Activated gamma-delta T cell (primary cell): ENCODE data around the gene NUP205.
"Not testable (repeated sequence)": the region's sequence is repeated elsewhere in the genome, so short reads cannot be mapped to it uniquely, and the experiment has no call there.

Source experiments
- DNase-seq: peaks from one replicate; lab custom pipeline; 2025; lab: John Stamatoyannopoulos, UW

The NUP205 gene

GRCh38 chr7:135666846-135667245 lies 109.1 kb downstream of the NUP205 start:
- DNase-seq, result no peak

- not testable (repeated sequence) for DNase-seq
Measured at GRCh38 chr7:135667626-135668025, 109.9 kb downstream of the NUP205 start.

GRCh38 chr7:135668852-135669395 lies 111.2 kb downstream of the NUP205 start:
- DNase-seq, result not testable (repeated sequence)

- DNase-seq, result no peak
Measured at GRCh38 chr7:135669774-135670173, 112.1 kb downstream of the NUP205 start.

GRCh38 chr7:135670179-135670578 lies 112.5 kb downstream of the NUP205 start:
- no peak for DNase-seq

- DNase-seq, result no peak
Measured at GRCh38 chr7:135672560-135673359, 115.0 kb downstream of the NUP205 start.

- no peak for DNase-seq
Measured at GRCh38 chr7:135673360-135673706, 115.6 kb downstream of the NUP205 start.

GRCh38 chr7:135678612-135679575 lies 121.2 kb downstream of the NUP205 start:
- no peak for DNase-seq

GRCh38 chr7:135681762-135682161 lies 124.0 kb downstream of the NUP205 start:
- no peak for DNase-seq

GRCh38 chr7:135682191-135682590 lies 124.5 kb downstream of the NUP205 start:
- DNase-seq, result no peak

- no peak for DNase-seq
Measured at GRCh38 chr7:135683609-135684008, 125.9 kb downstream of the NUP205 start.

- DNase-seq, result no peak
Measured at GRCh38 chr7:135684136-135684535, 126.4 kb downstream of the NUP205 start.

GRCh38 chr7:135684699-135685098 lies 127.0 kb downstream of the NUP205 start:
- no peak for DNase-seq

GRCh38 chr7:135685306-135686084 lies 127.8 kb downstream of the NUP205 start:
- DNase-seq, result no peak

- no peak for DNase-seq
Measured at GRCh38 chr7:135687466-135687865, 129.7 kb downstream of the NUP205 start.

GRCh38 chr7:135690566-135690965 lies 132.8 kb downstream of the NUP205 start:
- no peak for DNase-seq

GRCh38 chr7:135692055-135692454 lies 134.3 kb downstream of the NUP205 start:
- DNase-seq, result no peak

GRCh38 chr7:135692606-135693005 lies 134.9 kb downstream of the NUP205 start:
- not testable (repeated sequence) for DNase-seq

- no peak for DNase-seq
Measured at GRCh38 chr7:135693558-135693957, 135.8 kb downstream of the NUP205 start.

GRCh38 chr7:135697276-135698049 lies 139.7 kb downstream of the NUP205 start:
- no peak for DNase-seq
